GM18951 (cell line): ENCODE results near the gene RSPH9.

Source experiments
- POLR2A ChIP-seq: IDR thresholded peaks from 4 replicates; pipeline ENCODE4 v1.6.1; 2011; ENCODE audit warnings: mild to moderate bottlenecking; ENCODE audit not compliant: insufficient read length, insufficient read depth; ENCODE audit errors: extremely low read depth
- in situ Hi-C: fragments of 300-500 bp; cut with MboI; formaldehyde crosslinking; loops from one replicate; pipeline ENCODE4 v1.12.0; 2022; ENCODE audit warnings: low sequenced_read_pairs, mixed read lengths, inconsistent platforms; ENCODE audit not compliant: unreplicated experiment

Gene RSPH9, protein sequence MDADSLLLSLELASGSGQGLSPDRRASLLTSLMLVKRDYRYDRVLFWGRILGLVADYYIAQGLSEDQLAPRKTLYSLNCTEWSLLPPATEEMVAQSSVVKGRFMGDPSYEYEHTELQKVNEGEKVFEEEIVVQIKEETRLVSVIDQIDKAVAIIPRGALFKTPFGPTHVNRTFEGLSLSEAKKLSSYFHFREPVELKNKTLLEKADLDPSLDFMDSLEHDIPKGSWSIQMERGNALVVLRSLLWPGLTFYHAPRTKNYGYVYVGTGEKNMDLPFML

DNA sequence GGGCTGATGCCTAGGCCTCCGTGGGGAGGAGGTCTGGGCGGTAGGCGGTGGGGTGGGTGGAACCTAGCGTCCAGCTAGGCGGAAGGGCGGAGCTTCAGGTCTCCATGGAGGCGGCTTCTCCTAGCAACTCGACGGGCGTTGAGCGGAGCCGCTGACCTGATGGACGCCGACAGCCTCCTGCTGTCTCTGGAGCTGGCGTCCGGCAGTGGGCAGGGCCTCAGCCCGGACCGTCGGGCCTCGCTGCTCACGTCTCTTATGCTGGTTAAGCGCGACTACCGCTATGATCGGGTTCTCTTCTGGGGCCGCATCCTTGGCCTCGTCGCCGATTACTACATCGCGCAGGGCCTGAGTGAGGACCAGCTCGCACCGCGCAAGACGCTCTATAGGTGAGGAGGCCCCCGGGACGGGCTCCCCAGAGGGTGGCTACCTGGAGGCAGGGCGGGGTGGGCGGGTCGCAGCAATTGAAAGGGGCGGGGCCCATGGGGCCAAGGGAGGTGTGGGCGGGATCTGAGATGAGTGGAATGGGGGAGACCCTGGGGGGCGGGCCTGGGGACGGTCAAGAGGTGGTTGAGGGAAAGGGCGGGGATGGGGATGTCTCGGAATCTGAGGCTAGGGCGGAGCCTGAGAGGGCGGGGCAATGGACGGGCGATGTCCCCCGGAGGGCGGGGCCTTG is at the start of gene RSPH9:
TSS of gene RSPH9 (plus strand) at position 97 of the 673 bp plus-strand sequence. CDS start at position 160, 63 bp downstream.
- TF ChIP-seq POLR2A = no peak
- in situ Hi-C loops = no loop called here

DNA sequence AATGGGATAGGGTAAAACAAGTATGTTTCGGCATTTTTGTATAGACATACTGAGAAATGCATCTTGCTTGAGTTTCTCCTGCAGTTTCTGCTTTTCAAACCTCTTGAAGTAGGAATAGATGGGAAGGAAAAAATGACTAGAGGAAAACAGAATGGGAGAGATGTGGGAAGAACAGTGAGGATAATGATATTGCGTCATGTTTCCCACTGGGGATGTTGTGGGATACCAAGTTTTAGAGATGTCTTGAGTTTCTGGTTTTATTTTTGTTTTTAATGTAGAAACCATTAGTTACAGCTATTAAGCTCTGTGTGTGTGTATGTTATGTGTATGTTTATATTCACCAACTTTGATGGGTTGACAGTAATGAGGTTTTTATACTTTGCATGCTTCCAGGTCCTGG is 44.2 kb upstream of the RSPH9 start:
- TF ChIP-seq POLR2A = no peak
- in situ Hi-C loops = no loop called here

DNA sequence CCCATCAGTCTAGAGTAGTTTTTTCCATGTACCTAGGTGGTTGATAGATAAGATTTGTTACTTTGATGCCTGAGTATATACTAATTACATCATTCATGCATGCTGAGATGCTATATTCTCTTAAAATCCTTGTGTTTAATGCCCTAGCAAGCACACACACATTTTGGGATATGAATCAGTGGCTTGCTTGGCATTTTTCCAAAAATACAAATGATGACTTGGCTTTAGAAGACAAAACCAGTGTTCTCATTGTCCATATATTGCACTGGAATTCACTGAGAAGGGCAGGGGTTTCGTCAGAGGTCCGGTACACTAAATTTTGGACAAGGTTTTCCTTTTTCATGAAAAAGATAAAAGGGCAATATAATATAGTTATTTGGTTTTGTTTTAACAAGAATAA is 40.7 kb upstream of the RSPH9 start:
- TF ChIP-seq POLR2A = no peak
- in situ Hi-C loops = no loop called here

DNA sequence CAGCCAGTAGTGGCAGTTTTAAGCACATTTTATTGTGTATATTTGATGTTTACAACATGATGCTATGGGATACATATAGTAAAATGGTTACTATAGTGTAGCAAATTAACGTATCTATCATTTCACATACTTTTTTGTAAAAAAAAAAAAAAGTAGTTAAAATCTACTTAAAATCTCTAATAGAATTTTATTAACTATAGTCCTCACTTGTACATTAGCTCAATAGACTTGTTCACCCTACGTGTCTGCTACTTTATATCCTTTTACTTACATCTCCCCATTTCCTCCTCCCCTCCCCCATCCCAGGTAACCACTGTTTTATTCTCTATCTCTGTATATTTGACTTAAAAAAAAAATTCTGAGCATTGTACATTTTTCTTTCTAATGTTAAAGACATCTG is 38.8 kb upstream of the RSPH9 start:
- no peak for TF ChIP-seq POLR2A
- in situ Hi-C loops = no loop called here

DNA sequence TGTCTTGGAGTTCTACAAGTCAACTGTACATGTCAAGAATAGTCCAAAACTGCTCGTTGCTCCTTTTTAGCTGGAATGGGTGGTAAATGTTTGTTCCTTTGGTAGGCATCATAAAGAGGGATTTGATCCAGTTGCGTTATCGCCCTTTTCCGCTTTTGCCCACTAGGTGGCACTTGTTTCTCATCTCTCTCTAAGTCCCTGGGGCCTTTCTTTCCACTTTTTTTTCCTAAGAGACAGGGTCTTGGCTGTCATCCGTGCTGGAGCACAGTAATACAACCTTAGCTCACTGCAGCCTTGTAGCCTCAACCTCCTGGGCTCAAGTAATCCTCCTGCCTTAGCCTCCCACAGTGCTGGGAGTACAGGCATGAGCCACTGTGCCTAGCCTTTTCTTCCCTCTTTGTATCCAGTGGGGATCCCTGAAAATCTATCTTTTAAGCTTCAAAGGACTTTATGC is 36.5 kb upstream of the RSPH9 start:
- in situ Hi-C loops = no loop called here
- no peak for TF ChIP-seq POLR2A

DNA sequence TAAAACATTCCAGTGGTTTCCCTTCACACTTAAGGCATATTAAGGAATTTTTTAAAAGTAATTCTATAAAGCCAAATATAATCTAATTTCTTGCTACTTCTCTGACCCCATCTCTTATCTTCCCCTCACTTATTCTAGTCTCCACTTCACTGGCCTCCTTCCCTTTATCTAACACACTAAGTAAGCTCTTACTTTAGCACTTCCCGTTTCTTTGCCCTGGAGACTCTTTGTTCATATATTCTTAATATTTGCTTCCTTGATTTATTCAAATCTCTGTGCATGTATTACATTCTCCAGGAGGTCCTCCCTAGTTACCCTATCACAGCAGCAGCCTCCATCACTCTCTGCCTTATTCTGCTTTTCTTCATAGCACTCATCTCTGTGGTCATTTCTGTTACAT is 36.0 kb upstream of the RSPH9 start:
- in situ Hi-C loops = no loop called here
- no peak for TF ChIP-seq POLR2A

DNA sequence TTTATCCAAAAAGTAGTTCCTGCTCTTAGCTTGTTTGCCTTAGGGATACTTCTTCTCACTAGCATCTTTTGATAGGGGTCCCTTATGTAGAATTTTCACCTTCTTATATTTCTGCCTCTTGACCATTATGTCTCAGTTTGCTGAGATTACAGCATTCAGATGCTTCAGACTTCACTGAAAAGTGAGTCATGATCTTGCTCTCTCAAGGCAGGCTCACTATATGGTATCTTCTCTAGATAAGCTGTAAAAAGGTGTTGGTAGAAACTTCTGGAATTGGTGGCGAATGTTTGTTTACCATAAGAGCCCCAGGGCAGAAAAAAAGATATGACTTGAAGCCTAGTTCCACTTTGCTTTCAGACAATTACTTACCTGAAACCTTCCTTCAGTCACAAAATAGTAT is 35.4 kb upstream of the RSPH9 start:
- no peak for TF ChIP-seq POLR2A

DNA sequence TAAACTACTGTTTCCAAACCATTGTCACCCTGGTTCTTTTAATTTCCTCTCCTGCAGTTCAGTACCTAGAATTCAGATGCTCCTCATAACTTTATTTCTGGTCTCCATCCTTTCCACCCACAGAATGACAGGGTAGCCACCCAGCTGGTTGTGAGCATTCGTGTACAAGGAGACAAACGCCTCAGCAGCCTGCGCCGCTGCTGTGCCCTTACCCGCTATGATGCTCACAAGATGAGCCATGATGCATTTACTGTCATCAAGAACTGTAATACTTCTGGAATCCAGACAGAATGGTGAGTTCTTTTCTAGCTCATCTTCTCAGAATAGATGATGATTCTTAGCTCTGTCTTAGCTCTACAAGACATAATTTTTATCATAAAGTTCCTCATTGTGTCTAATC is 34.4 kb upstream of the RSPH9 start:
- TF ChIP-seq POLR2A = no peak
- in situ Hi-C loops = no loop called here

More for the DNA sequence above, 35.4 kb upstream of the RSPH9 start:
- in situ Hi-C loops = no loop called here

DNA sequence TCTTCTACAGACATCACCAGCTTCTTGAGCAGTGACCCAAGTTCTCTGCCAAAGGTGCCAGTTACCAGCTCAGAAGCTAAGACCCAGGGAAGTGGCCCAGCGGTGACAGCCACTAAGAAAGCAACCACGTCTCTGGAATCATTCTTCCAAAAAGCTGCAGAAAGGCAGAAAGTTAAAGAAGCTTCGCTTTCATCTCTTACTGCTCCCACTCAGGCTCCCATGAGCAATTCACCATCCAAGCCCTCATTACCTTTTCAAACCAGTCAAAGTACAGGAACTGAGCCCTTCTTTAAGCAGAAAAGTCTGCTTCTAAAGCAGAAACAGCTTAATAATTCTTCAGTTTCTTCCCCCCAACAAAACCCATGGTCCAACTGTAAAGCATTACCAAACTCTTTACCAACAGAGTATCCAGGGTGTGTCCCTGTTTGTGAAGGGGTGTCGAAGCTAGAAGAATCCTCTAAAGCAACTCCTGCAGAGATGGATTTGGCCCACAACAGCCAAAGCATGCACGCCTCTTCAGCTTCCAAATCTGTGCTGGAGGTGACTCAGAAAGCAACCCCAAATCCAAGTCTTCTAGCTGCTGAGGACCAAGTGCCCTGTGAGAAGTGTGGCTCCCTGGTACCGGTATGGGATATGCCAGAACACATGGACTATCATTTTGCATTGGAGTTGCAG is 31.0 kb upstream of the RSPH9 start:
- no peak for TF ChIP-seq POLR2A
- in situ Hi-C loops = no loop called here

DNA sequence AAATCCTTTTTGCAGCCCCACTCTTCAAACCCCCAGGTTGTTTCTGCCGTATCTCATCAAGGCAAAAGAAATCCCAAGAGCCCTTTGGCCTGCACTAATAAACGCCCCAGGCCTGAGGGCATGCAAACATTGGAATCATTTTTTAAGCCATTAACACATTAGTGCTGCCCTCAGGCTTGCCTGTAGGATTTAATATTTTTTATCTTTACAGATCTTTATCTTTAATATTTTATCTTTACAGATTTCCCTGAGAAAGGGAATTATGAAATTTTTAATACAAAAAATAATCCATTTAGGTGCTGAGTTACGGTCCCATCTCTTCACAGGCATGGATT is 30.5 kb upstream of the RSPH9 start:
- TF ChIP-seq POLR2A = no peak

DNA sequence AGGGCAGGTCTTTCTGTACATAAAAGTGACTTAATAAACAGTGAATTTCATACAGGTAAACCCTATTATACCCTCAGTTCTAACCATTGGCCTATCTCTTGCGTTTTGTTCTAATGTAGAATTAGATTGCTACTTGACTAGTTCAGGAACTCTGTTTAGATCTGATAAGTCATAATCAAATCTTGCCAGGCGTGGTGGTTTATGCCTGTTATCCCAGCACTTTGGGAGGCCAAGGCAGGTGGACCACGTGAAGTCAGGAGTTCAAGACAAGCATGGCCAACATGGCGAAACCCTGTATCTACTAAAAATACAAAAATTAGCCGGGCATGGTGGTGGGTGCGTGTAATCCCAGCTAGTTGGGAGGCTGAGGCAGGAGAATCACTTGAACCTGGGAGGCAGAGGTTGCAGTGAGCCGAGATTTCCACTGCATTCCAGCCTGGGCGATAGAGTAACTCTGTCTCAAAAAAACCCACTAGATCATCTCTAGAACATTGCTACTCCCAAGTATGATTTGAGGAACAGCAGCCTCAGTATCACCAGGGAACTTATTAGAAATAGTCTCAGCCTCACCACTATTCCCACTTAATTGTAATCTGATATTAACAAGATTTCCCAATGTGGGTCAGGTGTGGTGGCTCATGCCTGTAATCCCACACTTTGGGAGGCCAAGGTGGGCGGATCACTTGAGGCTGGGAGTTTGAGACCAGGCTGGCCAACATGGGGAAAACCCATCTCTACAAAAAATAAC is 27.9 kb upstream of the RSPH9 start:
- in situ Hi-C loops = no loop called here
- no peak for TF ChIP-seq POLR2A

More for the DNA sequence above, 30.5 kb upstream of the RSPH9 start:
- in situ Hi-C loops = no loop called here

DNA sequence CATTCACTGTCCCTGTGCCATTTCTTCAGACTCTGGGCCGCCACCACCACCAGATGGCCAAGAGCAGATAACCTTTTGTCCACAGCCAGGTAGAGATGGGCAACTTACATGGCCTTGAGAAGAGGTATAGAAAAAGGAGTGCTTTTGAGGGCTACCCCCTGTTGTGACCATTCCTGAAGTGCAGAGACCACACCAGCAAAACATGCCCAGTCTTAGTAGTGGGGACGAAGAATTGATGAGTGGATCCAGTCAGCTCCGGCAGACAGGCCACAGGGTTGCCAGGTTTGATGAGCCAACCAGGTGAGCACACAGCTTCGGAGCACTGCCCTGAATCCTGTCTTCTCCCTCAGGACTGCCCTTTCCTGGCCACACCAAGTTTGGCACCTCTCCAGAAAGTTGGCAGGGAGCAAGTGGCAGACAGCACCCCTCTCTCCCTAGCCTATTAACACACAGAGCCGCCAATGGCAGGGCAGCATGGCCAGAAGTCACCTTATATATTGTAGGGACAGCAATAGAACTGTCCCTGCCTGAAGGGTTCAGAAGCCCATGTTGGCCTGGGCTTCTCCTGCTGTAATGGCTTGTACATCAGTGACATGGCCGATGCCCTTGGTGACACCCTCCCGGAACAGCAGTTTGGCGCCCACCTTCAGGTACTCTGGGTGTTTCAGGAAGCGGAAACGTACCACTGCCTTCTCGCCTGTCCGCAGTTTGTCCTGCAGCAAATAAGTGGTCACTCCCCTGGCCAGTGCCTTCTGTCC is 23.6 kb upstream of the RSPH9 start:
- TF ChIP-seq POLR2A = no peak
- in situ Hi-C loops = no loop called here

DNA sequence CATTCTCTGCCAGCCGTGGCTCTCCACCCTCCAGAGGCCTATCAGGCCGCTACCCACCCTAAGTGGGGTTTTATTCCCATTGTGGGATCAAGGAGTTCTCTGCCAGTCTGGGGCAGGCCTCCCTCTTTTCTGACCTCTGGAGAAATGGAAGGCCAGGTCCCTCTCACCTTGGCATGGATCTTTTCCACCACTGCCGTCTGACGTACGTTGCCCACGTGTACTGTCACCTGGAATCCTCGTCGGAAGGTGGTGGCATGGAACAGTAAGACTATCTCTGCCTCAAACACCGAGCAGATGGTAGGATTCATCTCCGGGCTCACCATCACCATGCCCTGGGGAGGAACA is 23.0 kb upstream of the RSPH9 start:
- in situ Hi-C loops = no loop called here
- no peak for TF ChIP-seq POLR2A
